Measurements from ENCODE around the gene PLD4. TPM values are rescaled to one million over a fixed set of nuclear protein-coding genes. Genes with fewer than 3 reads are reported as not detected.

Gene PLD4
- total and polyA plus RNA-seq, 9 donors: 0.12 to 3.2 (median 1.0) TPM; not detected in 1

DNA sequence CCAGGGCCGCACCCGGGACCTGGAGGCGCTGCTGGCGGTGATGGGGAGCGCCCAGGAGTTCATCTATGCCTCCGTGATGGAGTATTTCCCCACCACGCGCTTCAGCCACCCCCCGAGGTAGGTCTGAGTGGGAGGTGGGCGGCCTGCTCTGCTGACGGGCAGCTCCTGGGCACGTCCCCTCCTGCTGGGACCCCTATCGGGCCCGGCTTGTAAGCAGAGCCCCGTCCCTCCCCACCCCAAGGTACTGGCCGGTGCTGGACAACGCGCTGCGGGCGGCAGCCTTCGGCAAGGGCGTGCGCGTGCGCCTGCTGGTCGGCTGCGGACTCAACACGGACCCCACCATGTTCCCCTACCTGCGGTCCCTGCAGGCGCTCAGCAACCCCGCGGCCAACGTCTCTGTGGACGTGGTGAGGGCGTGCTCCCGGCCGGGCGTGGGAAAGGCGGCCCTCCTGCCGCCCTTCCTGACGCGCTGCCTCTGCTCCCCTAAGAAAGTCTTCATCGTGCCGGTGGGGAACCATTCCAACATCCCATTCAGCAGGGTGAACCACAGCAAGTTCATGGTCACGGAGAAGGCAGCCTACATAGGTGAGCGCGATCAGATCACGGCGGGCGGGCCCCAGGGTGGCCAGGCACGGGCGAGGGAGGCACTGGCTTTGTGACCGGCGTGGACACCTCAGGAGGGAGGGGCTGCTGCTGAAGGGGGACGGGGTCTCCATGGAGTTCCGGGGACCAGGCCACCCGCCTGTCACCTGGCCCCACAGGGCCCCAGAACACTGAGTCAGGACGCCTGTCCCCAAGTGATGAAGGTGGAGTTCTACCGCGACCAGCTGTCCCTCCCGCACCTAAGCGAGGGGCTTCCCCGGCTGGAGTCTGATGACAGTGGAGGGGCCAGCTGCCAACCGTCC is 7.3 kb downstream of the PLD4 start:
- TF ChIP-seq CTCF (IDR thresholded peaks at IDR 0.05) (no peak), EP300 (IDR thresholded peaks at IDR 0.05) (no peak), POLR2A (IDR thresholded peaks at IDR 0.05) (no peak)
- H3K4me3 ChIP-seq: peak overlapping the region; percentile 59
- H3K27me3 ChIP-seq: no peaks in the 10 kb centered on the region
- H3K36me3 ChIP-seq: no peaks in the 10 kb centered on the region
- DNase-seq: peak in 2 of 5 donors; percentile 11 to 38
- intact Hi-C loops (cut with DNase I): loop anchor here in 2 of 4 donors (10.0 kb wide), 1 partner anchor 113 kb away; no protein-coding TSS in a partner anchor
- H3K9me3 ChIP-seq: no peaks in the 10 kb centered on the region
- peaks cover 4% of the 10 kb centered on the region for H3K4me1 ChIP-seq (ENCODE audit: insufficient read depth)
- H3K27ac ChIP-seq: no peak overlapping the region
- 16 to 31% (median 24%) methylated on average over 45 to 64 of the region's 64 CpGs for WGBS, 3 donors

GRCh38 chr14:104932676-104933631 is 8.3 kb downstream of the PLD4 start:
- Histone ChIP-seq H3K27ac (peak overlapping the region in 1 of 2 donors; percentile 16), H3K9me3 (no peaks in the 10 kb centered on the region), H3K36me3 (no peaks in the 10 kb centered on the region), H3K27me3 (no peaks in the 10 kb centered on the region), H3K4me1 (ENCODE audit: insufficient read depth) (peaks cover 4% of the 10 kb centered on the region), H3K4me3 (peak overlapping the region; percentile 59)
- 0 to 2% (median 1%) methylated on average over 67 to 100 of the region's 100 CpGs for WGBS, 3 donors
- peak; percentile 79 to 91 (median 87) for DNase-seq
- peak; percentile 41 to 81 (median 76) for TF ChIP-seq CTCF (IDR thresholded peaks at IDR 0.05)
- TF ChIP-seq POLR2A (IDR thresholded peaks at IDR 0.05): no peak
- TF ChIP-seq EP300 (IDR thresholded peaks at IDR 0.05): no peak
- intact Hi-C loops (cut with DNase I): loop anchor here in 2 of 4 donors (10.0 kb wide), 1 partner anchor 112 kb away; no protein-coding TSS in a partner anchor

- WGBS, 3 donors: 11 to 25% (median 18%) methylated on average over 15 to 42 of the region's 42 CpGs
- intact Hi-C loops (cut with DNase I): loop anchor here in 2 of 4 donors (10.0 kb wide), 1 partner anchor 111 kb away; no protein-coding TSS in a partner anchor
- Histone ChIP-seq H3K4me3 (peak overlapping the region; percentile 59), H3K9me3 (no peaks in the 10 kb centered on the region), H3K4me1 (ENCODE audit: insufficient read depth) (peaks cover 4% of the 10 kb centered on the region), H3K36me3 (no peaks in the 10 kb centered on the region), H3K27ac (no peak overlapping the region), H3K27me3 (no peaks in the 10 kb centered on the region)
- DNase-seq: peak in 2 of 5 donors; percentile 14 to 34
- TF ChIP-seq POLR2A (IDR thresholded peaks at IDR 0.05): no peak
- no peak for TF ChIP-seq EP300 (IDR thresholded peaks at IDR 0.05)
- TF ChIP-seq CTCF (IDR thresholded peaks at IDR 0.05): no peak
Observed at GRCh38 chr14:104933746-104934733, 9.4 kb downstream of the PLD4 start.
